ENCODE measurements around the gene DLX5.

Gene DLX5

DNA sequence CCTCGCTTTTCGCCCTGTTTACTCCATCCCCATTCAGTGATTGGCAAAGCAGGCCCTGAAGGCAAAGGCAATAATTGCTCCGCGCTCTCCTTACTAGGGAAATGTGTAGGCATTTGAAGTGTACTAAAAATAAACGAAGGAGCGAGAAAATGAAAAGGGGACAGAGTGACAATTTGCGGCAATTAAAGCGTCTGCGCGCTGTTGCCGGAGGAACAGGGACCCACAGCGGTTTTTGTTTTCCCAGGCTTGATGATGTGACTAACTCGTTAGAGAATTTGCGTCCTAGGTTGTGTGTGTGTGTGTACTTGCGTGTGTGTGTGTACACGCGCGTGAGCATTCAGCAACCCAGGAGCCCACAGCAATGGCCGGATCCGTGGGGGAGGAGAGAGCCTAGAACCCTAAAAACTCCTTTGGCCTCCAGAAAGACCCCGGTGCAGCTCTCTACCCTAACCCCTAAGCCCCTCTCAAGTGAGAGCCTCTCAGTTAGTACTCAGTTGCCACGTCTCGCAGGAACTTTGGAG, 27.1 kb downstream of the DLX5 start:
- Mint-ChIP-seq H3K27ac (no peak overlapping the region), H3K4me1 (peaks cover 16% of the 10 kb centered on the region), H3K9me3 (peaks cover 18% of the 10 kb centered on the region), H3K4me3 (no peak overlapping the region), H3K36me3 (ENCODE audit: low read depth) (no peaks in the 10 kb centered on the region), H3K27me3 (ENCODE audit: low read depth) (peaks cover 100% of the 10 kb centered on the region)
- TF ChIP-seq, protein P1, sequence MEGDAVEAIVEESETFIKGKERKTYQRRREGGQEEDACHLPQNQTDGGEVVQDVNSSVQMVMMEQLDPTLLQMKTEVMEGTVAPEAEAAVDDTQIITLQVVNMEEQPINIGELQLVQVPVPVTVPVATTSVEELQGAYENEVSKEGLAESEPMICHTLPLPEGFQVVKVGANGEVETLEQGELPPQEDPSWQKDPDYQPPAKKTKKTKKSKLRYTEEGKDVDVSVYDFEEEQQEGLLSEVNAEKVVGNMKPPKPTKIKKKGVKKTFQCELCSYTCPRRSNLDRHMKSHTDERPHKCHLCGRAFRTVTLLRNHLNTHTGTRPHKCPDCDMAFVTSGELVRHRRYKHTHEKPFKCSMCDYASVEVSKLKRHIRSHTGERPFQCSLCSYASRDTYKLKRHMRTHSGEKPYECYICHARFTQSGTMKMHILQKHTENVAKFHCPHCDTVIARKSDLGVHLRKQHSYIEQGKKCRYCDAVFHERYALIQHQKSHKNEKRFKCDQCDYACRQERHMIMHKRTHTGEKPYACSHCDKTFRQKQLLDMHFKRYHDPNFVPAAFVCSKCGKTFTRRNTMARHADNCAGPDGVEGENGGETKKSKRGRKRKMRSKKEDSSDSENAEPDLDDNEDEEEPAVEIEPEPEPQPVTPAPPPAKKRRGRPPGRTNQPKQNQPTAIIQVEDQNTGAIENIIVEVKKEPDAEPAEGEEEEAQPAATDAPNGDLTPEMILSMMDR (IDR thresholded peaks at IDR 0.05; ENCODE audit: unreplicated experiment in 3 of 3), result no peak

DNA sequence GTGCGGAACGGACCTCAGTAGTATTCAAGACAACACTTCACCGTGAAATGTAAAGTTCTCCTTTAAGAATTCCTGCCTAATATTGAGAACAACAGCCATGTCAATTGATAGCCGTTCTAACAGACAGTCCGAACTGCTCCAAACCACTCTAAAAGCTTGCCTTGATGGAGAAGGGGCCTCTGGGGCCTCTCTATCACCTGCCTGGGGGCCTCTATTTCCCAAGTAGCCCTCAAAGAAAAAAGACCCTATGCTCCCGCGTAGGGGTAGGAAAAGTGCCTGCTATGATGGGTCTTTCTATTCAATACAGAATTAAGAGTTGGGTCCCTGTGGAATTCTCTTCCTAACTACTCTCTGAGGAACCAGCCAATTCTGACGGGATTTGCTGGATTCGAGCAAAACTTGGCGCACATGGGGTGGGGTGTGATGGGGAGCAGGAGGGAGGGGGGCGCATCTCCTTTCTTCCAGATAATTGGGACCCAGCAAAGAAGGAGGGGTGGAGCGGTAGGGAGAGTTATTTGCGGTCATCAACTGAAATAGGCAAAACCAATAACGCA, 27.6 kb downstream of the DLX5 start:
- H3K4me3 Mint-ChIP-seq, result no peak overlapping the region
- no peak overlapping the region for H3K27ac Mint-ChIP-seq
- peaks cover 18% of the 10 kb centered on the region for H3K9me3 Mint-ChIP-seq
- H3K4me1 Mint-ChIP-seq, result peaks cover 16% of the 10 kb centered on the region
- H3K27me3 Mint-ChIP-seq (ENCODE audit: low read depth), result peaks cover 100% of the 10 kb centered on the region
- TF ChIP-seq, protein P1 (IDR thresholded peaks at IDR 0.05; ENCODE audit: unreplicated experiment in 3 of 3), result no peak
- H3K36me3 Mint-ChIP-seq (ENCODE audit: low read depth), result no peaks in the 10 kb centered on the region

DNA sequence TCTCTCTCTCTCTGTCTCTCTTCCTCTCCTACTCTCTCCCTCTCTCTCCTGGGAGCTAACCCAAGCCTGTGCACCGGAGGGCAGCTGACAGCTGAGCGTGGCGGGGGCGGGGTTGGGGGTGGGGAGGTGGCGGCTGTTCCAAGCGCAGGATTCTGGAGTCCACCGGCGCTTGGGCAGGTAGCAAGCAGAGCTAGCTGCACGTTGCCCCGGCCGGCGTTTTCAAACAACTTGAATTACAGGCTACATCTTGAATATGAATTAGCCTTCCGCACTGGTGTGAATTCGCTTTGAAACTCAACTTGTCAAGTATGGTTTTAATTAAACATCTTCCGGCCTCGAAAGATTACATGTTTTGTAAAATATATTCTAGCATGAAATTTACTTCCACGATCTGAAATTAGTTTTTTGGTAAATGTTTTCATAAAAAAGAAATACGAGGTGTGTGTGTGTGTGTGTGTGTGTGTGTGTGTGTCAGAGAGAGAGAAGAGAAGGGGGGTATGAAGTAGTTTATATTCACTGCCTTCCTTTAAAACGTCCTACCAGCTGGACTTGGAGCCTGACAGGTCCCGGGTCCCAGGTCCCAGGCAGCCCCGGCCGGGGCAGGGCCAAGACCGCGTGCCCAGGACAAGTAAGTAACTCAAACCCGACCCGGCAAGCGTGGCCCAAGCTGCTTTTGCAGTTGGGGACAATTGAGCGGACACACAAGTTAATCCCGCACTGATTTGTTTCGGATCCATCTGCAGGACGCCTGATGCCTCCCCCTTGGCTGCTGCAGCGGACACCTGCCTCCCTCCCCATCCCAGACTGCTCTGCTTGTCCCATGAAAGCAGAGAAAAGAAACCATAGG, 28.3 kb downstream of the DLX5 start:
- peaks cover 100% of the 10 kb centered on the region for H3K27me3 Mint-ChIP-seq (ENCODE audit: low read depth)
- H3K4me1 Mint-ChIP-seq, result peaks cover 16% of the 10 kb centered on the region
- H3K36me3 Mint-ChIP-seq (ENCODE audit: low read depth), result no peaks in the 10 kb centered on the region
- H3K27ac Mint-ChIP-seq, result no peak overlapping the region
- peaks cover 18% of the 10 kb centered on the region for H3K9me3 Mint-ChIP-seq
- TF ChIP-seq, protein P1 (IDR thresholded peaks at IDR 0.05; ENCODE audit: unreplicated experiment in 3 of 3), result no peak
- H3K4me3 Mint-ChIP-seq, result no peak overlapping the region

DNA sequence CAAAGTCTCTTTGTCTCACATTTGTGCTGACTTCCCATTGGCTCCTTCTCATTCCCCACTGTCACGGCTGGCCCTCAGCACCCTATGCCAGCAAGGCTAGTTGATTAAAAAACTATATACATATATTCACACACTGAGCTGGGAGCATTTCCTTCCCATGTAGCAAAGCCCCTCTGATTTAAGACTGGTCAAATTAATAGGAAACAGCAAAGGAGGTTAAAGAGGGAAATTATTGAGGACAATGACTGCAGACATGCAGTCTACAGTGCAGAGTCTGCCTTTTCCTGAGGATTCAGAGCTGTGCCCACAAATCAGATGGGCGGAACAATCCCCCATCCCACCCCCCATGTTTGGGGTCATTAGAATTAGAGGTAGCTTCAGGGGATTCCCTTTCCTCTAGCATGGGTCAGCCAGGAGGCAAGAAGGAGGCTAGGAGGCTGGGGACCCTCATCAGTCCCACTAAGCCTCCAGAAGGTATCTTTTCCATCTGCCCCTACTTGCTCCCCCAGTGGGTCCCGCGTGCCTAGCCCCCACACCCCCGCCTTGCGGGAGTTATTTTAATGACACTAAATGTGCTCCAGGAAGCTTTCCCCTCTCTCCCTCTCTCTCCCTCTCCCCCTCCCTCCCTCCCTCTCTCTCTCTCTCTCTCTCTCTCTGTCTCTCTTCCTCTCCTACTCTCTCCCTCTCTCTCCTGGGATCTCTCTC, 29.1 kb downstream of the DLX5 start:
- H3K4me1 Mint-ChIP-seq, result peaks cover 16% of the 10 kb centered on the region
- no peaks in the 10 kb centered on the region for H3K36me3 Mint-ChIP-seq (ENCODE audit: low read depth)
- H3K4me3 Mint-ChIP-seq, result no peak overlapping the region
- peaks cover 100% of the 10 kb centered on the region for H3K27me3 Mint-ChIP-seq (ENCODE audit: low read depth)
- no peak overlapping the region for H3K27ac Mint-ChIP-seq
- TF ChIP-seq, protein P1 (IDR thresholded peaks at IDR 0.05; ENCODE audit: unreplicated experiment in 3 of 3), result no peak
- H3K9me3 Mint-ChIP-seq, result peaks cover 18% of the 10 kb centered on the region

DNA sequence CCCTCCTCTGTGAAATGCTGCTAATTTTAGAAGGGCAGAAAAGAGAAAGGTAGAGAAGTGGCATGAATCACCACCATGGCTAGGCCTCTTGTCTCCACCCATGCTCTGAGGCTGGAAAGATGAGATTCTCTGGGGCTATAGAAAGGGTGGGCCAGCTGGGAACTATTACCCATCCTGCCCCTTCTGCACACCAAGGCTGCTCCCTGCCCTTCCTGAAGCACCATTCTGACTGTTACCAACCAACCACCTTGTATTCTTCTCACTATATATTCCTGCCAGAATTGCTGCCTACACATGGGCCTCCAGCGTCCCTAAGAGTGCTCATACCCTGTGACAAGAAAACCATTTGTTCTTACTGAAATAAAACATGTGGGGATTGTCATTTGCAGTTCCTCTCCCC, 30.7 kb downstream of the DLX5 start:
- TF ChIP-seq, protein P1 (IDR thresholded peaks at IDR 0.05; ENCODE audit: unreplicated experiment in 3 of 3), result no peak
- no peak overlapping the region for H3K4me3 Mint-ChIP-seq
- no peaks in the 10 kb centered on the region for H3K36me3 Mint-ChIP-seq (ENCODE audit: low read depth)
- peaks cover 100% of the 10 kb centered on the region for H3K27me3 Mint-ChIP-seq (ENCODE audit: low read depth)
- H3K9me3 Mint-ChIP-seq, result peaks cover 18% of the 10 kb centered on the region
- no peak overlapping the region for H3K27ac Mint-ChIP-seq
- peaks cover 13% of the 10 kb centered on the region for H3K4me1 Mint-ChIP-seq
